NCI-H1436 treated with DMSO at 0.1 percent for 48 hours (cell line): ENCODE results near the gene LRG1.
"Not testable (repeated sequence)": the region's sequence is repeated elsewhere in the genome, so short reads cannot be mapped to it uniquely, and the experiment has no call there.

ENCODE experiments used
- DNase-seq: peaks from one replicate; lab custom pipeline; 2025; lab: John Stamatoyannopoulos, UW

Gene LRG1

DNA sequence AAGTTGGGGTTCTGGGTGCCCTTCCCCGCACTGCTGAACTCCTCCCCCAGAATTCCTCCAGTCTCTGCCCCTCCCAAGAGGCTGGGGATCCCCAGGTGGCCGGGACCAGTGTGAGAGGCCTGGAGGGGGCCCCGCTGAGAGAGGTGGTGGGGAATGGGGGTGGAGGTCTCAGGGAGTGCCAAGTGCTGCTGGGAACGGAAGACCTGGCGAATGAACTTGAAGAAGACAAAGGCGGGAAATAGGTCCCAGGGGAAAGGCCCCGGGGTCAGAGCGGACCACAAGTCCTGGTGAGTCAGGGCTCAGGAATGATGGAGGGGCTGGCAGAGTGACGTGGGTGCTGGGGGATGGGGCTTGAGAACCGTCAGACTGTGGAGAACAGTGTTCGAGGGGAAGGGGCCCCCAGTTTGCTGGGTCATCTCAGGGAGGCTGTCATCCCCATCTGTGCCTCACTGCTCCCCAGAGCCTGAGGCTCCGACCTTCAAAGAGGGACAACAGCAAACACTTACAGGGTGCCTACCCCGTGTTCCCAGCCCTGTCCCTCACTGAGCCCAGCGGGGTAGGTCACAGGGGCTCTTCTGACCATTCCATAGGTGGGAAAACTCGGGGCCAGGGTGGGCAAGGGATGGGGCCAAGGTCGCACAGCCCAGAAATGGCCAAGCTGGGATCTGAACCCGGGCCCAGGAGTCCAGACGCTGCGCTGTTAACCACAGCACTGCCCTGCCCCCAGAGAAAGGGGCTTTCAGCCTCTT, 35.6 kb upstream of the LRG1 start:
- DNase-seq, result no peak

DNA sequence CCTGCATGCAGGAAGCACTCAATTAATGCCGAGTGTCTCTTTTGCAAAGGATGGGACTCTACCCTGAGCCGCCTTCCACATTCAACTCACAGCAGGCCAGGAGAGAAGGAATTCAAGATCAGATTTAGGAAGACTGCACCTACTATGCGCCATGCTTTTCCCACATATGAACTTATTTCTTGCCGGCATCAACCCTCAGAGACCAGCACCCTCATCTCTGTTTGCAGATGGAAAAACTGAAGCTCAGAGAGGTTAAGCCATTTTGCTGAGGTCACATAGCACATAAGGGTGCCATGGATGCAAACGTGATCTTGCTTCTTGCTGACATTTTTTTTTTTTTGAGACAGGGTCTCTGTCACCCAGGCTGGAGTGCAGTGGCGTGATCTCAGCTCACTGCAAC, 33.8 kb upstream of the LRG1 start:
- DNase-seq, result no peak

DNA sequence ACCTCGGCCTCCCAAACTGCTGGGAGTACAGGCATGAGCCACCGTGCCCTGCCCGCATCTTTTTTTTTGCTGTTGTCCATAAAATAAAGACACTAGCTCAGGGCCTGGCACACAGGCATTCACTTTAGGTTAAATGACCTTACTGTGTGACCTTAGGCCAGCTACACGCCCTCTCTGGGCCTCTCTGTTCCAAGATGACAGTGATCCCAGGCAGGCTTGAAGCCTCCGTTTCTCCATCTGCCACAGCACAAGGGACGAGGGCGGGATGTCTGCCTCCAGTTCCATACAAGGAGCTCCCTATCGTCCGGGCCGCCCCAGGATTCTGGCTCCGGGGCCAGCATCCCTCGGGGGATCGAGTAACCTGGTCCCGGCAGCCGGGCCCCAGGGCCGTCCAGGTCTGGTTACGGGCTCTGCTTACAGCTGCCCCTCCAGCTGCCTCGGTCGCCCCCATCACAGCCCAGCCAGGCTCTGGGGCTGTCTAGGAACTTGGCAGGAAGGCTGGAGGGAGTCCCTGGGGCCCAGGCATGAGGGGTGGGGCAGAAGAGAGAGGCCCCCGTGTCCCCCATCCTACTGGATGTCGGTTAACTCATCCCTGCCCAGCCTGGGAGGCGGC, 31.6 kb upstream of the LRG1 start:
- no peak for DNase-seq

DNA sequence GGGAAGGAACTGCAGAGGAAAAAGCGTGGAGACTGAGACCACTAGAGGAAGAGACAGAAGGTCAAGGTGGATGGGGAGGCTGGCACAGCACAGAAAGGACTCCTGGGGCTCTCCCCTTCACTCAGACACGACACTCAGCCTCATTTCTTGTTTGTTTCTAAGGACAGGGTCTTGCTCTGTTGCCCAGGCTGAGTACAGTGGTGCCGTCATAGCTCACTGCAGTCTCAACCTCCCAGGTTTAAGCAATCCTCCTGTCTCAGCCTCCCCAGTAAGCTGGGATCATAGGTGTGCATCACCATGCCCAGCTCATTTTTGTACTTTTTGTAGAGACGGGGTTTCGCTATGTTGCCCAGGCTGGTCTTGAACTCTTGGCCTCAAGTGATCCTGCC, 31.1 kb upstream of the LRG1 start:
- no peak for DNase-seq

DNA sequence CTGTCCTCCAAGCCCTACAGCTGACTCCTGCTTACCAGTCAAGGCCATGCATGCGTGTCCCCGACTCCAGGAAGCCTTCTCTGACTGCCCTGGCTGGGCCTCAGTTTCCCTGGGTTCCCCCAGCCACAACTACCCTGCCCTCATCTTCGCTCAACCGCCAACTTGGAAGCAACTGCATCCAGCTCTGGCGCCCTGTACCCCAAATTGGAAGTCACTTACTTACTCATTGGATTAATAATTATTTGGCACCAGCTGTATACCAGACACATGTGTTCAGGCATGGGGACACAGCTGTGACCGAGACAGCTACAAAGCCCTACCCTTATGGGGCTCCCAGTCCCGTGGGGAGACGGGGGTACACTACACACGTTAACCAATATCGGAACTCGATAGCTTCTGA, 30.6 kb upstream of the LRG1 start:
- no peak for DNase-seq

DNA sequence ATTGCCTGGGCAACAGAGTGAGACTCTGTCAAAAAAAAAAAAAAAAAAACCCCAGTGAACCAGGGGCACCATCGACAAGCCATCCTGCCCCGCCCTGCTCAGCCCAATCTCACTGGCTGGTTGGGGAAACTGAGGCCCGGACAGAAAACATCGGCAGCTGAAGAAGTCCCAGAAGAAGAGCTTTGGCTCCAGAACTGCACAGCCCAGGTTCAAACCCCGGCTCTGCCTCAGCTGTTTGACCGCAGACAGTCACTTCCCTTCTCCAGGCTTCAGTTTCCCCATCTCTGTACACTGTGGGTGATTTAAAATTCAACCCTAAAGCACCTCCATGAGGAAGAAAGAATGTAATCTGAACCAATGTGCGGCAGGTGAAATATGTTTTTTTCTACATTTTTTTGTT, 29.1 kb upstream of the LRG1 start:
- no peak for DNase-seq

DNA sequence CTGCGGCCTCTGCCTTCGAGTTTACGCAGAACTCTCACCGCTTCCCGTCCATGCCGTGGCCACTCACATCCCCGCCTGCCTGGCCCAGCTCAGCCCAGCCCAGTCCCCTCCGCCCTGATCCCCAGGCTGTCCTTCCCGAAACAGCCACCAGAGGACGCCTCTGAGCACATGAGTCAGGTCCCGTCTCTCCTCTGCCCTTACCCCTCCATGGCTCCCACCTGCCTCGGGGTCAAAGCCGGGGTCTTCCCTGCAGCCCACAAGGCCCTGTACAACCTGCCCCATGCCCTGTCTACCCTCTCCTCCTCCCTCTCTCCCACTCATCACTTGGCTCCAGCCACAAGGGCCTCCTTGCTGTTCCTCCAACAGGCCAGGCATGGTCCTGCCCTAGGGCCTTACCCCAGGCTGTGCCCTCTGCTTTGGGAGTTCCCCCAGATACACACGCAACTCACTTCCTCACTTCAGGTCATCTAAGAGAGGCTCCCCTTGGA, 27.8 kb upstream of the LRG1 start:
- DNase-seq, result no peak

DNA sequence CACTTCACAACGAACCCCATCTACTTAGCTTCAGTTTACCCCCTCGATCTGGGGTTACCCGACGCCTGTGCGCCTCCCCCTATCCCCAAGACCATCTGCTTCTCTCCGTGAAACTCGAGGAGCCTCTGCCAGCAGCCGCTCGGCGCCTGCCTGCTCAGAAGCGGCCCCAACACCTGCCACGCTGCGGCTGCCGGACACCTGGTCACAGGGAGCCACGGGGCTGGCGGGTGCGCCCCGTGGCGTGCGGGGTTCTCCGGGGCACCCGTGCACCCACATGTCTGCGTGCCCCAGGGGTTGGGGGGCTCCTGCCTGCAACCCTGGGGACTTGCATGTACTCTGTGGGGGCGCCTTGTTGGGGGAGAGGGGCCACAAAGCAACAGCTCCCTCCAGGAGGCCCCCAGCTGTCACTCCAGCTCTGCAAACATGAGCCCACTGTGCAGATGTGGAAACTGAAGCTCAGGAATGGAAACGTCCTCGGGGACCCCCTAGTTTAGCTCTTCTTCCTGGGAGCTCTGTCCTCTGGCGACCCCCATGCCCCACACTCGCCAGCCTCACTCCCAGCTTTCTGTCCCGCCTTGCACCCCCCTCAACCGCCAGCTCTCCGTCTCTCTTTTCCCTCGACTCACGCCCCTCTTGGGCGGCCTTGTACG, 26.7 kb upstream of the LRG1 start:
- no peak for DNase-seq

DNA sequence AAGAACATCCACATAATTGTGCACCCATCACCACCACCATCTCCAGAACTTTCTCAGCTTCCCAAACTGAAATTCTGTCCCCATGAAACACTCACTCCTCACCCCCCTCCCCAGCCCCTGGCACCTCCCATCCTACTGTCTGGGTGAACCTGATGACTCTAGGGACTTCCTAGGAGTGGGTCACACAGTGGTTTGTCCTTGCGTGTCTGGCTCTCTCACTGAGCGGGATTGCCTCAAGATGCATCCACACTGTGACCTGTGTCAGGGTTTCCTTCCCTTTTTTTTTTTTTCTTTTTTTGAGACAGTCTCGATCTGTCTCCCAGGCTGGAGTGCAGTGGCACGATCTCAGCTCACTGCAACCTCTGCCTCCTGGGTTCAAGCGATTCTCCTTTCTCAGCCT, 23.7 kb upstream of the LRG1 start:
- not testable (repeated sequence) for DNase-seq

DNA sequence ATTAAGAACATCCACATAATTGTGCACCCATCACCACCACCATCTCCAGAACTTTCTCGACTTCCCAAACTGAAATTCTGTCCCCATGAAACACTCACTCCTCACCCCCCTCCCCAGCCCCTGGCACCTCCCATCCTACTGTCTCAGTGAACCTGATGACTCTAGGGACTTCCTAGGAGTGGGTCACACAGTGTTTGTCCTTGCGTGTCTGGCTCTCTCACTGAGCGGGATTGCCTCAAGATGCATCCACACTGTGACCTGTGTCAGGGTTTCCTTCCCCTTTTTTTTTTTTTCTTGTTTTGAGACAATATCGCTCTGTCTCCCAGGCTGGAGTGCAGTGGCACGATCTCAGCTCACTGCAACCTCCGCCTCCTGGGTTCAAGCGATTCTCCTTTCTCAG, 22.2 kb upstream of the LRG1 start:
- DNase-seq, result not testable (repeated sequence)

DNA sequence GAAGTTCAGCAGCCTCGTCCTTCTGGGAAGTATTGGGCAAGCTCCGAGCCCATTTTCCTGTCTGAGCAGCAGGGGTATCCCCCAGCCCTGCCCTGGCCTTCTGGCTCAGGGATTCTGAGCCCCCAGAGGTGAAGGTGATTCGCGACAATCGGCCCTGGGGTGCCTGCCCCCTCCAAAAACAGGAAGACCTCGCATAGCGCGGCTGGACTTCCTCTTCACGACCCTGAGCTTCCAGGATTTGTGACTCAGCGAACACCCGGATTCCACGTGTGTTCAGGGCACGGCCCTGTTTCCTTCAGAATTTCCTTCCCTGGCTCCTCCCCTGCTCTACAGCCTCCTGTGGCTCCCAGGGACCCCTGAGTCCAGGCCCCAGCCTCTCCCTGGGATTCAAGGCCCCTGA, 19.7 kb upstream of the LRG1 start, which contains the start of gene SEMA6B:
Gene SEMA6B, minus strand, starts transcription at position 116 of the 400 bp plus-strand sequence. CDS start 1,227 bp downstream, outside the sequence.
- no peak for DNase-seq

DNA sequence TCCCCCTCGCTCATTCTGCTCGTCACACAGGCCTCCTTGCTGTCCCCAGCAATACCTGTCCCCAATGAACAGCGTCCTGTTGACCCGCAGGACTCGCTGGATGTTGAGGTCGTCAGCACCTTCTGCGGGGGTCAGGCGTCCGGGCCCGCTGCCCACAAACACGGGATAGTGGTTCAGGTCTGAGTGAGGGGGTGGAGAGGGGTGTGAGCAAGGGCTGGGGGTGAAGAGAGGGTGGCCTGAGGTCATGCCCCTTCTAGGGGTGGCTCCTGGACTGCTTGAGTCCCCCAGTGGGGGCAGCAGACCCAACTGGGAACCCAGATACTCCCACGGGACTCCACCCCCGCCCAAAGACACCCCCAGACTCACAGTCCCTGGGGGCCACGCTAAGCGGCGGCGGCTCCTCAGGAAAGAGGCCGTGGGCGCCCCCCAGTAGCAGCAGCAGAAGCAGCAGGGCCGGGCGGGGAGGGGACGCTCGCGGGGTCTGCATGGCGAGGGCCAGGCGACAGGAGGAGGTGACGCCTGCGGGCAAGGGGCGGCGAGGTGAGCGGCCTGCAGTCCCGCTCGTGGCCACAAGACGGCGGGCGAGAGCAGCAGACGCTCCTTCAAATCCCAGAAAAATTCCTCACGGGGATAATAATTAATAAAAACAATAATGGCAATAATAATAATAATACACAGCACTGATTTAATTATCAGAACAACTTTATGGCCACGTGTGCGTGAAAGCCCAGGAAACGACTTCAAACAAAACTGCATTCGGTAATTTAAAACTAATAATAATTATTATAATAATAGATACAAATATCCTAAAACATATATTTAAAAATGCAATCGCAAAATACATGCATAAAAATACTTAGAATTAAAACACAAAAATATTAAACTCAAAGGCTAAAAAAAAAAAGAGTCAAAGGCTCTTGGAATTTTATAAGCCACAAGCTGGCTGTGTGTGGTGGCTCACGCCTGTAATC, 18.4 kb upstream of the LRG1 start:
- DNase-seq, result no peak

DNA sequence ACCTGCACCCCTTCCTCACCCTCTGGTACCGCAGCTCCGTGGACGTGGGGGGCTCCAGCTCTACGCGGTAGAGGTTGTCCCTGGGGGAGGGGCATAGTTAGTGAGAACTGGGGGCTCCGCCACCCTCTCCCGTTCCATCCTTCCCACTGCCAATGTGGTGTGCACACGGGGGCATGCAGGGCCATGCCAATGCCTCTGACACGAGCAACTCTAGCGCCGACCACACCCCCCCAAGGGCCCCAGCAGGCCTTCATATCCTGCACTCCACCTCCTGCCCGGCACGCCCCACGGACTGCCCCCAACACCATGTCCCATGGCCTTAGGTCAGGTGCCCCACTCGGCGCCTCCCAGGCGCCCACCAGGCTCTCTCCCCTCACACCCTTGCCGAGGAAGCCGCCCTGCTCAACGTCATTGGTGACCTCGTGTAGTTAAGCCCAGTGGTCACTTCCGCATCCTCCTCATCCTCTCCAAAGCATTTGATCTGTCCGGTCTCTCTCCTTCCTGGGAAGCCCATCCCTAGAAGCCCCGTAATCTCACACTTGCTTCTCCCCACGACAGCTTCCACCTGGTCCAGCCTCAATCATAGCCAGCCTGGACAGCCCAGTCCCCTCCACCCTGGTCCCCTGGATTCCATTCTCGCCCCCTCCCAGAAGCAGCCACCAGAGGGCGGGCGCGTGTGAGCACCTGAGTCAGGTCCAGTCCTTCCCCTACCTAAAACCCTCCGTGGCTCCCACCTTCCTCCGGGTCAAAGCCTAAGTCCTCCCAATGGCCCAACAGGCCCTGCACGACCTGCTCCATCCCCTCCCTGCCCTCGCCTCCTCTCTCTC, 17.5 kb upstream of the LRG1 start:
- no peak for DNase-seq

DNA sequence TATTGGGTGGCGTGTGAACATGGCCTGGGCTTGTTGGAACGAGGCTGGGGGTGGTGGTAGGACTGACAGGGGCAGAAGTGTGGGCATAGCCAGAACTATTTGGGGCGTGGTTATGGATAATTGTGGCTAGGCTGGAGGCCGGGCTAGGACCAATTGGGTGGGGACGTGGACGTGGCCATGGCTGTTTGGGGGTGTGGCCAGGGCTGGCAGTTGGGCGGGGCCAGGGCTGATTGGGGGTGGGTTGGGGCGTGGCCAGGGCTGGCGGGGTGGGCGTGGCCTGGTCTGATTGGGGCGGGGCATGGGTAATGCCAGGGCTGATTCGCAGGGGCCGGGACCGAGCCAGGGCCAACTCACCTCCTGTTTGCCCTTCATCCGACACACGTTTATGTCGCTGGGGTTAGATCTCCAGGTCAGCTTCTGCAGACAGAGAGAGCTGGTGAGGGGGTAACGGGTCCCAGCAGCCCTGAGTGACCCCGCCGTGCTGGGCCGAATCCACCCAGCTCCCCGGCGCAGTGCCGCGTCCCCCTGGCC, 16.8 kb upstream of the LRG1 start:
- no peak for DNase-seq

DNA sequence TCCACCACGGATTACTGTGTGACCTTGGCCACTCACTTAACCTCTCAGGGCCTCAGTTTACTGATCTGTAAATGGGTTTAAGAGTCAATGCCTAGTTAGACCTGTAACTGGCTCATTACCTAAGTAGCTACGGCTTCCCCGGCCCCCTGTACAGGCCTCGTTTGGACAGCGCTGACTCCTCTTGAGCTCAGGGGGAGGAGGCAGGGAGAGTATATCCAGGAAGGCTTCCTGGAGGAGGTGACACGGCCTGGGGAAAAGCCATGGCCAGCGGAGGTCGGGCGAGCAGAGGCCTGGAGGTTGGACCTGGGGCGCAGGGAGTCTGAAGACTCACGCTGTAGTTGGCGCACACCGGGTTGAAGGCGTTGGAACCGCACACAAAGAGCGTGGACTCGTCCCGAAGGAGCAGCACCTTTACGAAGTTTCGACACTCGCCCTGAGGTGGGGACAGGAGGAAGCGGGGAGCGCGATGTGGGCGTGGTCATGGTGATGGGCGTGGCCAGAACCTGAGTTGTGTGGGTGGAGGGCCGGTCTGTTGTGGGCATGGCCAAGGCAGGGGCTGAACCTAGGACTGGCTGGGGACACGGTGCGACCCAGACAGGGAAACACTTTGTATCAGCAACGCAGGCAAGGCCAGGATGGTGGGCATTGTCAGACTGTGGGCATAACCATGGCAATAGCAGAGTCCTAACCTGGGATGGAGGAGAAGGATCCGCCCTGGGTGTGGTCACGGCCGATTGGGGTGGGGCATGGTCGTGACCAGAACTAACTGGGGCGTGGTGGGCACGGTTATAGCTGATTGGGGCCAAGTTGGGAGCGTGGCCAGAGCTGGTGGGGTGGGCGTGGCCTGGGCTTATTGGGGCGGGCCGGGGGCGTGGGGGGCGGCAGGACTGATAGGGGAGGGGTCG, 16.1 kb upstream of the LRG1 start:
- DNase-seq, result no peak

DNA sequence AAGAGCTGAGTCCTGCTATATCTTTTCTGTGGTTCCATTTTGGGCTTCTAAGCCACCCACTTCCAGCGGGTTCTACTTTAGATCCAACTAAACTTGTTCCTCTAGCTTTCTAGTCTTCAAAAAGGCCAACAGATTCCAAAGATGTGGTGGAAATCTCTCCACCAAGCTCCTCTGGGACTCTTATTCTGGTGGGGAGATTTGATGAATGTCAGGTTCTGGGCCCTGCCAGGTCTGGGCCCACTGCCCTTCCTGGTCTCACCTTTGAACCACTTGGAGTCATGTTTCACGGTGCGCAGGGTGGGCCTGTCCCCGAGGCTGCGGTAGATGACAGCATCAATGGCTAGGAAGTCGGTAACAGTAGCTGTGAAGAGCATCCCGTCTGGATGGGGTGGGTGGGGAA, 14.9 kb upstream of the LRG1 start:
- DNase-seq, result no peak

DNA sequence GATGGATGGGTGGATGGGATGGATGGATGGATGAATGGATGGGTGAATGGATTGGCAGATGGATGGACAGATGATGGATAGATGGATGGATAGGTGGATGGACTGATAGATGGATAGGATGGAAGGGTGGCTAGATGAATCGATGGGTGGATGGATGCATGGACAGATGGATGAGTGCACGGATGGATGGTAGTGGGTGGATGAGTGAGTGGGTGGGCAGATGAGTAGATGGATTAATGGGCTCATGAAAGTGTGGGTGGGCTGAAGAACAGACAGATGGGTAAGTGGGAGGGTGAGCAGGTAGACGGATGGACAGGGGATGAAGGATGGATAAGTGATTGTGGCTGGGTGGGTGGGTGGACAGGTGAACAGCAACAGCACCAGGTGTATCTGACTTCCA, 13.9 kb upstream of the LRG1 start:
- DNase-seq, result no peak

DNA sequence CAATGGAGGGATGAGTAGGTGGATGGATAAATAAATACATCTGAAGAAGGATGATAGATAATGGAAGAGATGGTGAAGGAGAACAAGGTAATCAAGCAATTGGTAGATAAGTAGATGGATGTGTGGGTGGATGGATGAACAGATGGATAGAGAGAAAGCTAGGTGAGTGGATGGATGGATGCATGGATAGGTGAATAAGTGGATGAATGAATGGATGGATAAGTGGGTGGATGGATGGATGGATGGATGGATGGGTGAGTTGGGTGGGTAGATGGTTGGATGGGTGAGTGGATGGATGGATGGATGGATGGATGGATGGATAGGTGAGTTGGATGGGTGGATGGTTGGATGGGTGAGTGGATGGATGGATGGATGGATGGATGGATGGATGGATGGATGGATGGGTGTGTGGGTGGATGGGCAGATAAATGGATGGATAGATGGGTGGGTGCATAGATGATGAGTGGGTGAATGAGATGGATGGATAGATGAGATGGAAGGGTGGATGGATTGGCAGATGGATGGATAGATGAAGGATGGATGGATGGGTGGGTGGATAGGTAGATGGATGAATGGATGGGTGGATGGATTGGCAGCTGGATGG, 13.4 kb upstream of the LRG1 start:
- DNase-seq, result no peak

DNA sequence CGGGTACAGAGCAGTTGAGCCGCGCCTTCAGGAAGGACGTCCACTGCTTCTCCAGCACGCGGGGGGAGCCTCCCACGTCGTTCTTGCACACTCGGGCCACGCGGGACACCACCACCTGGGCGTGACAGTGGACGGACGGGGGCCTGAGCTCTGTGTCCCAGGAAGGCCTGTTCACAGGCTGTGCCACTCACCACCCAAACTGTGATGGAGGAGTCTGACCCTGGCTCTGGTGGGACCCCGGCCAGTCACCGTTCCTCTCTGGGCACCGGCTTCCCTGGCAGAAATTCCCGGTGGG, 12.6 kb upstream of the LRG1 start:
- no peak for DNase-seq
